ENCODE measurements around the gene MRFAP1.

DNA sequence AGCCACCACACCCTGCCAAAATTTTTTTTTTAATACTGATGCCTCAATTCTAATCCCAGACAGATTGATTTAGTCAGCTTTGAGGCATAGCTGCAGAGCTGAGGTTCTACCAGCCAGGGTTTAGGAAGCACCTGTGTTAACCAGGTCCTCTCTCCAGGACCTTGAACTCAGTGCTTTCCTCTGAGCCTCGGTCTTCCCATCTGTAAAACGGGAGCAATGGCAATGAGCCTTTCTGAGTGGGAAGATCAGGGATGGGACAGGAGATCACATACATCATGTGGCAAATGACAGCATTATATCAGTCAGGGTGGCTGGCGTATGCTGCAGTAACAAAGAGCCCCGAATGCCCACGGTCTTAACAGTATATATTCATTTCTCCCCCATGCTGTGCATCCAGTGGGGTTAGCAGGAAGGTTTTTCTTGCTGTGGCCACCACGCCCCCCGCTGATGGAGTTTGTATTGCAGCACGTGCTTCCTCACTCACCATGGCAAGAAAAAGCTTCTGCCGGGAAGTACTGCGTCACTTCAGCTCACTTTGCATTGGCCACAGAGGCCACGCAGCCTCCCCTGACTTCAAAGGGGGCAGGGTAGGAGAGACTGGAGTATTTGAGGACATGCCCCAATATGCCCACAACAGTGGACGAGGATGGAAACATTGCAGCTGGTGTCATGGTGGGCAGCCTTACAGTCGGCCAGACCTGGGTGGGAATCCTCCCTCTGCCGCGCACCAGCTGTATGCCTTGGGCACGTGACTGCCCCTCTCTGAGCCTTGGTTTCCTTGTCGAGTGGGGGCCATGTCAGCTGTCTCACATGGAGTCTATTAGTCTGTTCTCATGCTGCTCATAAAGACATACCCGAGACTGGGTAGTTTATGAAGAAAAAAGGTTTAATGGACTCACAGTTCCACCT lies 24.1 kb upstream of the MRFAP1 start:
- TF ChIP-seq, protein P1, sequence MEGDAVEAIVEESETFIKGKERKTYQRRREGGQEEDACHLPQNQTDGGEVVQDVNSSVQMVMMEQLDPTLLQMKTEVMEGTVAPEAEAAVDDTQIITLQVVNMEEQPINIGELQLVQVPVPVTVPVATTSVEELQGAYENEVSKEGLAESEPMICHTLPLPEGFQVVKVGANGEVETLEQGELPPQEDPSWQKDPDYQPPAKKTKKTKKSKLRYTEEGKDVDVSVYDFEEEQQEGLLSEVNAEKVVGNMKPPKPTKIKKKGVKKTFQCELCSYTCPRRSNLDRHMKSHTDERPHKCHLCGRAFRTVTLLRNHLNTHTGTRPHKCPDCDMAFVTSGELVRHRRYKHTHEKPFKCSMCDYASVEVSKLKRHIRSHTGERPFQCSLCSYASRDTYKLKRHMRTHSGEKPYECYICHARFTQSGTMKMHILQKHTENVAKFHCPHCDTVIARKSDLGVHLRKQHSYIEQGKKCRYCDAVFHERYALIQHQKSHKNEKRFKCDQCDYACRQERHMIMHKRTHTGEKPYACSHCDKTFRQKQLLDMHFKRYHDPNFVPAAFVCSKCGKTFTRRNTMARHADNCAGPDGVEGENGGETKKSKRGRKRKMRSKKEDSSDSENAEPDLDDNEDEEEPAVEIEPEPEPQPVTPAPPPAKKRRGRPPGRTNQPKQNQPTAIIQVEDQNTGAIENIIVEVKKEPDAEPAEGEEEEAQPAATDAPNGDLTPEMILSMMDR (IDR thresholded peaks at IDR 0.05) = no peak
- TF ChIP-seq POLR2A (IDR thresholded peaks at IDR 0.05) (no peak), POLR2AphosphoS5 (IDR thresholded peaks at IDR 0.05; ENCODE audit: insufficient read depth in 1 of 2, low read depth in 1 of 2) (no peak)
